Tibial artery (tissue), 4 donors: ENCODE measurements around the gene NOP14.
A peak's percentile ranks its signal among the peaks of the same experiment; 100 is the strongest.
"Not testable (repeated sequence)": the region's sequence is repeated elsewhere in the genome, so short reads cannot be mapped to it uniquely, and the experiment has no call there.

Experiments used
- DNase-seq, 2 donors: peaks; one replicate each; pipeline ENCODE4 v3.0.0-alpha.2; 2019
- H3K27ac ChIP-seq, 2 donors: fragments of 200-600 bp; sonication (generic) in 1 of 2; 1 replicate in 1 of 2; 2 replicates in 1 of 2; pipeline ENCODE4 v1.5.1; 2018 to 2019; ENCODE audit warnings: mild to moderate bottlenecking in 1 of 2
- H3K27me3 ChIP-seq, 2 donors: fragments of 200-600 bp; sonication (generic) in 1 of 2; one replicate each; pipeline versions ENCODE4 v1.5.1 to v1.6.0; 2016 to 2019
- H3K36me3 ChIP-seq, 3 donors: fragments of 200-600 bp; sonication (generic) in 2 of 3; one replicate each; pipeline ENCODE4 v1.5.1; 2016 to 2019; ENCODE audit warnings: mild to moderate bottlenecking in 2 of 3
- H3K4me1 ChIP-seq, 4 donors: fragments of 200-600 bp; sonication (generic) in 2 of 4; 1 replicate in 3 of 4; 2 replicates in 1 of 4; pipeline ENCODE4 v1.5.1; 2016 to 2019
- H3K4me3 ChIP-seq, 2 donors: fragments of 200-600 bp; sonication (generic) in 1 of 2; 1 replicate in 1 of 2; 2 replicates in 1 of 2; pipeline ENCODE4 v1.5.1; 2018 to 2019; ENCODE audit warnings: mild to moderate bottlenecking in 2 of 2
- H3K9me3 ChIP-seq, 3 donors: fragments of 200-600 bp; sonication (generic) in 1 of 3; one replicate each; pipeline ENCODE4 v1.5.1; 2016 to 2019
- intact Hi-C: fragments of 100-400 bp; cut with DNase I; formaldehyde crosslinking; loops from one replicate; pipeline ENCODE4 v1.15.0; 2023; ENCODE audit warnings: low total_unique reads
- TF ChIP-seq, protein P1 (sequence below), 2 experiments: fragments of 200-600 bp in 1 of 2; fragments of 450-650 bp in 1 of 2; IDR thresholded peaks; one replicate each; pipeline ENCODE4 v1.5.1; 2017 to 2019; ENCODE audit warnings: antibody characterized with exemption in 2 of 2, mild to moderate bottlenecking in 1 of 2, moderate library complexity in 1 of 2

Gene NOP14

DNA sequence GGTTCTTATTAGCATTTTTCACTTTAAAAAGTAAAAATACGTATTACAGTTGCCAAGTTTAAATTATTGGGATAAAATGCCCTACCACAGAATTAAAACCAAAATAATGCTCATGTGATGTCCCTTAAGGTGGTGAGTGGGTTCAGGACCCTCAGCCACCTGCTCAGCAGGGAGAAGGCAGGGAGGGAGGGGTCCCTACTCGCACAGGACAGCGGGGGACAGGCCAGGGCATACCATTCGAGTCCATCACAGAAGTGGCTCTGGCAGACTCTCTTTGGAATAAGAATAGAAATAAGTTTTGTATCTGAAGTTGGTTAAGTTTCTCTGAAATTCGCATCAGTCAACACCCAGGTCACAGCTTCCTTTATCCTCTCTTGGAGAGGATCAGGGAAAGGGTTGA is 37.7 kb downstream of the NOP14 start:
- Histone ChIP-seq H3K9me3 (no peaks in the 10 kb centered on the region), H3K27me3 (no peaks in the 10 kb centered on the region), H3K4me1 (peaks cover 0 to 1% (median 0%) of the 10 kb centered on the region in 4 donors), H3K27ac (no peak overlapping the region), H3K4me3 (no peak overlapping the region), H3K36me3 (peaks cover 32 to 84% (median 79%) of the 10 kb centered on the region in 3 donors)
- intact Hi-C loops, result no loop called here
- TF ChIP-seq, protein P1, sequence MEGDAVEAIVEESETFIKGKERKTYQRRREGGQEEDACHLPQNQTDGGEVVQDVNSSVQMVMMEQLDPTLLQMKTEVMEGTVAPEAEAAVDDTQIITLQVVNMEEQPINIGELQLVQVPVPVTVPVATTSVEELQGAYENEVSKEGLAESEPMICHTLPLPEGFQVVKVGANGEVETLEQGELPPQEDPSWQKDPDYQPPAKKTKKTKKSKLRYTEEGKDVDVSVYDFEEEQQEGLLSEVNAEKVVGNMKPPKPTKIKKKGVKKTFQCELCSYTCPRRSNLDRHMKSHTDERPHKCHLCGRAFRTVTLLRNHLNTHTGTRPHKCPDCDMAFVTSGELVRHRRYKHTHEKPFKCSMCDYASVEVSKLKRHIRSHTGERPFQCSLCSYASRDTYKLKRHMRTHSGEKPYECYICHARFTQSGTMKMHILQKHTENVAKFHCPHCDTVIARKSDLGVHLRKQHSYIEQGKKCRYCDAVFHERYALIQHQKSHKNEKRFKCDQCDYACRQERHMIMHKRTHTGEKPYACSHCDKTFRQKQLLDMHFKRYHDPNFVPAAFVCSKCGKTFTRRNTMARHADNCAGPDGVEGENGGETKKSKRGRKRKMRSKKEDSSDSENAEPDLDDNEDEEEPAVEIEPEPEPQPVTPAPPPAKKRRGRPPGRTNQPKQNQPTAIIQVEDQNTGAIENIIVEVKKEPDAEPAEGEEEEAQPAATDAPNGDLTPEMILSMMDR (IDR thresholded peaks at IDR 0.05), result no peak
- DNase-seq, result peak in 1 of 2 donors; percentile 7

DNA sequence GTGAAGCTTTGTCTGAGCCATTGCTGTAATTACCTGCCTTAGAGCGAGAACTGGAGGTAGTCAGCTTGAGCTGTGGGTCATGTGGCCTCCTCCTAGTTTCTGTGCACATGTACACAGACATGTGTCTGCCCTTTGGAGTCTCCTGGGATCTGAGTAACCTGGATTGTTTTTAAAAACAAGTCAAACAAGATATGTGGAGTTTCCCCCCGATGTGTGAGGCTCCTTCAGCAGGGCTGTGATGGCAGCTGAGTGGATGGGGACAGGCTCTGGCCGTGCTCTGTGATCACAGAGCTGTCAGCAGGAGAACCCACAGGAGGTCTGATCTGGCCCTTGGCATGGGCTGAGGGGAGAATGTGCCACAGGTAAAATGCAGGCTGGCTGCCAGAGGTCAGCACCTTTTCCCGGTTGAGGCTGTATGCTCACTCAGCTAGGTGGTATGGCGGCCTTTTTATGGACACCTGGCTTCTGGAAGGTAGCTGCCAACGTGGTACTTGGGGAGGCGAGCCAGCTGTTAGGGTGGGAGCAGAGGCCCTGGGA is 38.4 kb downstream of the NOP14 start:
- Histone ChIP-seq H3K36me3 (peaks cover 32 to 78% (median 73%) of the 10 kb centered on the region in 3 donors), H3K9me3 (no peaks in the 10 kb centered on the region), H3K4me3 (no peak overlapping the region), H3K27ac (no peak overlapping the region), H3K4me1 (no peaks in the 10 kb centered on the region), H3K27me3 (no peaks in the 10 kb centered on the region)
- intact Hi-C loops, result no loop called here
- TF ChIP-seq, protein P1 (IDR thresholded peaks at IDR 0.05), result no peak
- peak; percentile 17 to 41 for DNase-seq

DNA sequence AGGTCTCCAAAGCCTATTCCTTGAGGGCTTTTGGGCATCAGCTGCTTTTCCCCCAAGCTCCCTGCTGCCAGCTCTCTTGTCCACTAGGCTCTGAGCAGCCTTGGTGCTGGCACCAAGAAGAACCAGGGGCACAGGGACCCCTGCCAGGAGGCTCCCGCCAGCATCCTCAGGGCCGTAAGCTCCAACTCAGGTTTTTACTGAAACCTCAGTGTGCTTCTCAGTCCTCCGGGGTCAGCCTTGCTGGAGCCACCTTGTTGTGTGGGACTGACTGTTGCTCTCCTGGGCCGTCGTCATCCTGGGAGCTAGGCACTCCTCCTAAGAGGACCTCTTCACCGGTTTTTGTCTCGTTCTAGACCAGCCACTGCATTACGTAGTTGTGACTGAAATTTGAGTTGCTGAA is 38.9 kb downstream of the NOP14 start:
- no peaks in the 10 kb centered on the region for H3K27me3 ChIP-seq
- H3K4me1 ChIP-seq, result no peaks in the 10 kb centered on the region
- no peaks in the 10 kb centered on the region for H3K9me3 ChIP-seq
- no peak overlapping the region for H3K27ac ChIP-seq
- DNase-seq, result peak; percentile 16 to 59
- TF ChIP-seq, protein P1 (IDR thresholded peaks at IDR 0.05), result no peak
- peaks cover 32 to 77% (median 69%) of the 10 kb centered on the region in 3 donors for H3K36me3 ChIP-seq
- no peak overlapping the region for H3K4me3 ChIP-seq
- intact Hi-C loops, result no loop called here

DNA sequence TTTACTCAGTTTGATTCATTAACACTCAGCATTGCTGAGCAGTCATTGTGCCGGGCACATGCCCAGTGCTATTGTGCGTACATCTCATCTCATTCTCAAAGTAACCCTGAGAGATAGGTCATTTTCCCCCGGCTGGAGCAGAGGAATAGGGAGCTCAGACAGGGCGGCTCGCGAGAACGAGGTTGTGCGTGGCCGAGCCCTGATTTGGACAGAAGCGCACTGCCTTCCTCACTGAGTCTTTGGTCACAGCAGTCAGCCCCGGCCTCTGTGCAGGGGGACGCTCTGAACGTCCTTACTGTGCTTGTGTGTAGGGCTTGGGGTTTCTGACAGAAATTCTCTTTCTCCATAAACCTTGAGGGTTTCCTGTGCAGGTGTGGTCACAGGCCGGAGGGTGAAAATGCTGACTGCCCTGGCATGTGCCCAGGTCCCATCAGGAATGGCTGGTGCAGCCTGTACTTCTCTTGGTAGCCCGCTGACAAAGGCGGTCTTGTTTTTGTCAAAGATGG is 39.5 kb downstream of the NOP14 start:
- Histone ChIP-seq H3K27me3 (no peaks in the 10 kb centered on the region), H3K4me3 (no peak overlapping the region), H3K9me3 (no peaks in the 10 kb centered on the region), H3K36me3 (peaks cover 32 to 77% (median 64%) of the 10 kb centered on the region in 3 donors), H3K4me1 (no peaks in the 10 kb centered on the region), H3K27ac (no peak overlapping the region)
- DNase-seq, result peak; percentile 14 to 55
- intact Hi-C loops, result no loop called here
- TF ChIP-seq, protein P1 (IDR thresholded peaks at IDR 0.05), result no peak

DNA sequence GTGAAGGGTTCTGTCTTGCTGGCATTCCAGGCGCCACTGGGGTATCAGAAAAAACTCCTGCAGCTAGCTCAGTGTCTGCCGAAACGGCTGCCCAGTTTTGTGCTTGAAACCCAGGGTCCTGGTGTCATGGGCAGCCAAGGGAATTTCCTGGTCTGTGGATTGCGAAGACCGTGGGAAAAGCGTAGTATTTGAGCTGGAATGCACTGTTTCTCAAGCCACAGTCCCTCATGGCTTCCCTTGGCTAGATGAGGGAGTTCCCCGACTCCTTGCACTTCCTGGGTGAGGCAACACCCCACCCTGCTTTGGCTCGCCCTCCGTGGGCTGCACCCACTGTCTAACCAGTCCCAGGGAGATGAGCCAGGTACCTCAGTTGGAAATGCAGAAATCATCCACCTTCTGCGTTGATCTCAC is 40.1 kb downstream of the NOP14 start:
- intact Hi-C loops, result no loop called here
- Histone ChIP-seq H3K27ac (no peak overlapping the region), H3K27me3 (no peaks in the 10 kb centered on the region), H3K4me3 (no peak overlapping the region), H3K36me3 (peaks cover 32 to 74% (median 58%) of the 10 kb centered on the region in 3 donors), H3K4me1 (no peaks in the 10 kb centered on the region), H3K9me3 (no peaks in the 10 kb centered on the region)
- TF ChIP-seq, protein P1 (IDR thresholded peaks at IDR 0.05), result no peak
- DNase-seq, result peak; percentile 4 to 45

DNA sequence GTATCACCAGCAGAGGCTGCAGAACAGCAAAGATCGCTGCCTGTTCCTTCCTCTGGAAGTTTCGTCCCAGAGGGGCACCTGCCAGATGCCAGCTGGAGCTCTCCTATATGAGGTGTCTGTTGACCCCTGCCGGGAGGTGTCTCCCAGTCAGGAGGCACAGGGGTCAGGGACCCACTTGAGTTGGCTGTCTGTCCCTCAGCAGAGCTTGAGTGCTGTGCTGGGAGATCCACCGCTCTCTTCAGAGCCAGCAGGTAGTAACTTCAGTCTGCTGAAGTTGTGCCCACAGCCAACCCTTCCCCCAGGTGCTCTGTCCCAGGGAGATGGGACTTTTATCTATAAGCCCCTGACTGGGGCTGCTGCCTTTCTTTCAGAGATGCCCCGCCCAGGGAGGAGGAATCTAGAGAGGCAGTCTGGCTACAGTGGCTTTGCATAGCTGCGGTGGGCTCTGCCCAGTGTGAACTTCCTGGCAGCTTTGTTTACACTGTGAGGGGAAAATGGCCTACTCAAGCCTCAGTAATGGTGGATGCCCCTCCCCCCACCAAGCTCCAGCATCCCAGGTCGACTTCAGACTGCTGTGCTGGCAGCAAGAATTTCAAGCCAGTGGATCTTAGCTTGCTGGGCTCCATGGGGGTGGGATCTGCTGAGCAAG is 40.6 kb downstream of the NOP14 start:
- H3K9me3 ChIP-seq, H3K4me1 ChIP-seq, H3K27me3 ChIP-seq, H3K27ac ChIP-seq, intact Hi-C loops, H3K4me3 ChIP-seq: not testable (repeated sequence)
- DNase-seq, result peak; percentile 9 to 51
- H3K36me3 ChIP-seq, result peaks cover 31 to 71% (median 52%) of the 10 kb centered on the region in 3 donors

DNA sequence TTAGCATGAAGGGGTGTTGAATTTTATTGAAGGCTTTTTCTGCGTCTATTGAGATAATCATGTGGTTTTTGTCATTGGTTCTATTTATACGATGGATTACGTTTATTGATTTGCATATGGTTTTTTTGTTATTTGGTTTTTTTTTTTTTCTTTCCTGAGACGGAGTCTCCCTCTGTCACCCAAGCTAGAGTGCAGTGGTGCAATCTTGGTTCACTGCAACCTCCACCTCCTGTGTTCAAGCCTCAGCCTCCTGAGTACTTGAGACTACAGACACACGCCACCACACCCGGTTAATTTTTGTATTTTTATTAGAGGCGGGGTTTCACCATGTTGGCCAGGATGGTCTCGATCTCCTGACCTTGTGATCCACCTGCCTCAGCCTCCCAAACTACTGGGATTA is 44.5 kb downstream of the NOP14 start:
- intact Hi-C loops, result not testable (repeated sequence)
- H3K36me3 ChIP-seq, result peaks cover 40 to 71% (median 47%) of the 10 kb centered on the region in 3 donors

DNA sequence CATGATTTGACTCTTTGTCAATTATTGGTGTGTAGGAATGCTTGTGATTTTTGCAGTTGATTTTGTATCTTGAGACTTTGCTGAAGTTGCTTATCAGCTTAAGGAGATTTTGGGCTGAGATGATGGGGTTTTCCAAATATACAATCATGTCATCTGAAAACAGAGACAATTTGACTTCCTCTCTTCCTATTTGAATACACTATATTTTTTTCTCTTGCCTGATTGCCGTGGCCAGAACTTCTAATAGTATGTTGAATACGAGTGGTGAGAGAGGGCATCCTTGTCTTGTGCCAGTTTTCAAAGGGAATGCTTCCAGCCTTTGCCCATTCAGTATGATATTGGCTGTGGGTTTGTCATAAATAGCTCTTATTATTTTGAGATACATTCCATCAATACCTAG is 44.9 kb downstream of the NOP14 start:
- not testable (repeated sequence) for H3K27ac ChIP-seq
- H3K36me3 ChIP-seq, result peaks cover 44 to 71% (median 47%) of the 10 kb centered on the region in 3 donors

More for the DNA sequence above, 44.5 kb downstream of the NOP14 start:
- DNase-seq, H3K9me3 ChIP-seq, H3K4me1 ChIP-seq, H3K4me3 ChIP-seq, H3K27me3 ChIP-seq, H3K27ac ChIP-seq: not testable (repeated sequence)

DNA sequence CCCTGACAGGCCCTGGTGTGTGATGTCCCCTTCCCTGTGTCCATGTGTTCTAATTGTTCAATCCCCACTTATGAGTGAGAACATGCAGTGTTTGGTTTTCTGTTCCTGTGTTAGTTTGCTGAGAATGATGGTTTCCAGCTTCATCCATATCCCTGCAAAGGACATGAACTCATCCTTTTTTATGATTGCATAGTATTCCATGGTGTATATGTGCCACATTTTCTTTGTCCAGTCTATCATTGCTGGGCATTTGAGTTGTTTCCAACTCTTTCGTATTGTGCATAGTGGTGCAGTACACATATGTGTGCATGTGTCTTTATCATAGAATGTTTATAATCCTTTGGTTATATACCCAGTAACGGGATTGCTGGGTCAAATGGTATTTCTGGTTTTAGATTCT is 46.5 kb downstream of the NOP14 start:
- H3K27me3 ChIP-seq, H3K27ac ChIP-seq, H3K9me3 ChIP-seq, intact Hi-C loops, DNase-seq, H3K4me3 ChIP-seq, H3K4me1 ChIP-seq: not testable (repeated sequence)
- H3K36me3 ChIP-seq, result peaks cover 50 to 75% (median 52%) of the 10 kb centered on the region in 3 donors

More for the DNA sequence above, 44.9 kb downstream of the NOP14 start:
- H3K9me3 ChIP-seq, H3K4me1 ChIP-seq, DNase-seq, H3K4me3 ChIP-seq, H3K27me3 ChIP-seq, intact Hi-C loops: not testable (repeated sequence)
